ENCODE results near the gene VKORC1. TPM values are rescaled to one million over a fixed set of nuclear protein-coding genes. Genes with fewer than 3 reads are reported as not detected.

The VKORC1 gene
- polyA plus RNA-seq, 2 of the 4 experiments (the other 2 are of a cell fraction), result 94.2 to 101 TPM

DNA sequence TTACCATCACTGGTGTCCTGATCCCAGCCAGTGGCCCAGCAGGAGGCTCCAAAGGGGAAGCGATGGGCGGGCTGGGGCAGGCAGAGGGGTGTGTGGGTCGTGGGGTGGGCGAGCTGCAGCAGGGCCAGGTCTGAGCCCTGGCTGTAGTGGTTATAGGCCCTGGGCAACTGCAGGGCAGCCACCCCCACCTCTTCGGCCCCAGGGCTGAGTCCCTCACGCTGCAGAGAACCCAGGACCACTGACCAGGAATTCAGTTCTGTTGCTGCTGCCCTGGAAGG lies 8.0 kb downstream of the VKORC1 start:
- no peaks in the 10 kb centered on the region for H3K9me3 ChIP-seq
- POLR2A ChIA-PET, result interaction anchor here (2.8 kb wide), 1 partner anchor 13 kb away, joined by 10 read pairs; the partner anchor contains the start of genes ZNF646 and ZNF668
- ATAC-seq (no peak; a peak in 1 of 6 replicates), DNase-seq (ENCODE audit: low read depth in 1 of 2, low spot score in 1 of 2) (no peak), FAIRE-seq (no peak)
- no peak overlapping the region for H3K27ac ChIP-seq
- H3K4me2 ChIP-seq, result no peak overlapping the region
- no peak for TF ChIP-seq MYC (IDR thresholded peaks at IDR 0.05; ENCODE audit: borderline replicate concordance, low read length)
- TF ChIP-seq EP300 (IDR thresholded peaks at IDR 0.05), result no peak
- TF ChIP-seq PBX3 (IDR thresholded peaks at IDR 0.05), result no peak
- no peak for TF ChIP-seq HOXB5 (CRISPR knock-in tag; IDR thresholded peaks at IDR 0.05)
- TF ChIP-seq RNF2 (IDR thresholded peaks at IDR 0.05; ENCODE audit: borderline replicate concordance, low read depth), result no peak
- TF ChIP-seq MAZ (IDR thresholded peaks at IDR 0.05; ENCODE audit: borderline replicate concordance, low read depth, low read length), result no peak
- TF ChIP-seq, protein P1, sequence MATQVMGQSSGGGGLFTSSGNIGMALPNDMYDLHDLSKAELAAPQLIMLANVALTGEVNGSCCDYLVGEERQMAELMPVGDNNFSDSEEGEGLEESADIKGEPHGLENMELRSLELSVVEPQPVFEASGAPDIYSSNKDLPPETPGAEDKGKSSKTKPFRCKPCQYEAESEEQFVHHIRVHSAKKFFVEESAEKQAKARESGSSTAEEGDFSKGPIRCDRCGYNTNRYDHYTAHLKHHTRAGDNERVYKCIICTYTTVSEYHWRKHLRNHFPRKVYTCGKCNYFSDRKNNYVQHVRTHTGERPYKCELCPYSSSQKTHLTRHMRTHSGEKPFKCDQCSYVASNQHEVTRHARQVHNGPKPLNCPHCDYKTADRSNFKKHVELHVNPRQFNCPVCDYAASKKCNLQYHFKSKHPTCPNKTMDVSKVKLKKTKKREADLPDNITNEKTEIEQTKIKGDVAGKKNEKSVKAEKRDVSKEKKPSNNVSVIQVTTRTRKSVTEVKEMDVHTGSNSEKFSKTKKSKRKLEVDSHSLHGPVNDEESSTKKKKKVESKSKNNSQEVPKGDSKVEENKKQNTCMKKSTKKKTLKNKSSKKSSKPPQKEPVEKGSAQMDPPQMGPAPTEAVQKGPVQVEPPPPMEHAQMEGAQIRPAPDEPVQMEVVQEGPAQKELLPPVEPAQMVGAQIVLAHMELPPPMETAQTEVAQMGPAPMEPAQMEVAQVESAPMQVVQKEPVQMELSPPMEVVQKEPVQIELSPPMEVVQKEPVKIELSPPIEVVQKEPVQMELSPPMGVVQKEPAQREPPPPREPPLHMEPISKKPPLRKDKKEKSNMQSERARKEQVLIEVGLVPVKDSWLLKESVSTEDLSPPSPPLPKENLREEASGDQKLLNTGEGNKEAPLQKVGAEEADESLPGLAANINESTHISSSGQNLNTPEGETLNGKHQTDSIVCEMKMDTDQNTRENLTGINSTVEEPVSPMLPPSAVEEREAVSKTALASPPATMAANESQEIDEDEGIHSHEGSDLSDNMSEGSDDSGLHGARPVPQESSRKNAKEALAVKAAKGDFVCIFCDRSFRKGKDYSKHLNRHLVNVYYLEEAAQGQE (IDR thresholded peaks at IDR 0.05), result no peak
- TF ChIP-seq, protein P2, sequence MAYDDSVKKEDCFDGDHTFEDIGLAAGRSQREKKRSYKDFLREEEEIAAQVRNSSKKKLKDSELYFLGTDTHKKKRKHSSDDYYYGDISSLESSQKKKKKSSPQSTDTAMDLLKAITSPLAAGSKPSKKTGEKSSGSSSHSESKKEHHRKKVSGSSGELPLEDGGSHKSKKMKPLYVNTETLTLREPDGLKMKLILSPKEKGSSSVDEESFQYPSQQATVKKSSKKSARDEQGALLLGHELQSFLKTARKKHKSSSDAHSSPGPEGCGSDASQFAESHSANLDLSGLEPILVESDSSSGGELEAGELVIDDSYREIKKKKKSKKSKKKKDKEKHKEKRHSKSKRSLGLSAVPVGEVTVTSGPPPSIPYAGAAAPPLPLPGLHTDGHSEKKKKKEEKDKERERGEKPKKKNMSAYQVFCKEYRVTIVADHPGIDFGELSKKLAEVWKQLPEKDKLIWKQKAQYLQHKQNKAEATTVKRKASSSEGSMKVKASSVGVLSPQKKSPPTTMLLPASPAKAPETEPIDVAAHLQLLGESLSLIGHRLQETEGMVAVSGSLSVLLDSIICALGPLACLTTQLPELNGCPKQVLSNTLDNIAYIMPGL (CRISPR knock-in tag; IDR thresholded peaks at IDR 0.05; ENCODE audit: borderline replicate concordance), result no peak
- no peak for TF ChIP-seq NFE2L2 (conservative IDR thresholded peaks at IDR 0.05; ENCODE audit: low read length)
- TF ChIP-seq NR3C1 (IDR thresholded peaks at IDR 0.05), result no peak
- no peak for TF ChIP-seq CTCF (IDR thresholded peaks at IDR 0.05)
- TF ChIP-seq, protein P3, sequence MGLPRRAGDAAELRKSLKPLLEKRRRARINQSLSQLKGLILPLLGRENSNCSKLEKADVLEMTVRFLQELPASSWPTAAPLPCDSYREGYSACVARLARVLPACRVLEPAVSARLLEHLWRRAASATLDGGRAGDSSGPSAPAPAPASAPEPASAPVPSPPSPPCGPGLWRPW (IDR thresholded peaks at IDR 0.05), result no peak
- no peak for TF ChIP-seq ESRRA (IDR thresholded peaks at IDR 0.05; ENCODE audit: borderline replicate concordance, low read length)
- no peak for TF ChIP-seq TFCP2L1 (CRISPR knock-in tag; IDR thresholded peaks at IDR 0.05)
- no peaks in the 10 kb centered on the region for H3K4me1 ChIP-seq
- CTCF ChIA-PET, result interaction anchor here (1.1 to 3.8 kb wide), 4 partner anchors 56 to 356 kb away, joined by 3 to 17 read pairs (median 6); partner anchors contain the start of genes HSD3B7 and ZNF843
- H3K4me3 ChIP-seq, result no peak overlapping the region
- WGBS (ENCODE audit: missing lambda C conversion rate), result 83% methylated on average over 1 of the region's 6 CpGs

DNA sequence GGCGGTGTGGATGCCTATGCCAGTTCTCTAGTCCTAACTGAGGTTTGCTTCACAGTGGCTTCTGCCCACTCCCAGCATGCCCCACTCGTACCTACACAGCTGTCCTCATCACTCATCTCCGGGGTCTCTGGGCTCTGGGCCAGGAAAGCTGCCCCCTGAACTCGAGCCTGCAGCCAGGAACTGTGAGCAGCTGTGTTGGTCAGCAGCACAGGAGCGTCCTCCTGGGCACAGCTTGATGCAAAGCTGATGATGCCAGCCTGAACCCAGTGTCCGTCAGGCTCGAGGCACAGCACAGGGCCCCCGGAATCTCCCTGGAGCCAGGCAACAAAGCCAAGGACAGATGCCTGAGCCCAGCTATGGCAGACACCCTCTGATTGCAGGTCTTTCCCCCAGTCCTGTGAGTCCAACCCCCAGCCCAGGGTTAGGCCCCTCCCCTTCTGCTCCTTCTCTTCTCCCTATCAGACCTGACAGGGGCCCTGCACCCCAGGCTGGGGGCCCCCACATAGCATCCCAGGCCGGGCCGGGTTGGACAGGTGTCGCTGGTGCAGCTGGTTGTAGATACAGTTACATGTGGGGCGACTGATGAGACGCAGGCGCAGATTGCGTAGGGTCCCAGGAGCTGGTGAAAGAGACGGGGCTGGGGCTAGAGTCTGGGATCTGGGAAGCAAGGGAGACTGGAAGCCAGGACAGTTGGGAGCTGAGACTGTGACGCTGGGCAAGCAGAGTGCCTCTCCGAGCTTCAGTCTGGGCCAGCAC lies 8.5 kb downstream of the VKORC1 start:
- Histone ChIP-seq H3K4me2 (no peak overlapping the region), H3K27ac (no peak overlapping the region), H3K9me3 (no peaks in the 10 kb centered on the region), H3K4me3 (no peak overlapping the region), H3K4me1 (no peaks in the 10 kb centered on the region)
- POLR2A ChIA-PET, result interaction anchor here (2.8 kb wide), 1 partner anchor 12 kb away, joined by 10 read pairs; the partner anchor contains the start of genes ZNF646 and ZNF668
- ATAC-seq (no peak), DNase-seq (ENCODE audit: low read depth in 1 of 2, low spot score in 1 of 2) (no peak), FAIRE-seq (no peak)
- TF ChIP-seq HDAC2 (IDR thresholded peaks at IDR 0.05) (no peak), MAZ (IDR thresholded peaks at IDR 0.05; ENCODE audit: borderline replicate concordance, low read depth, low read length) (no peak), ZSCAN20 (CRISPR knock-in tag; IDR thresholded peaks at IDR 0.05) (no peak), POLR2AphosphoS2 (conservative IDR thresholded peaks at IDR 0.05; ENCODE audit: low read length) (no peak), PBX3 (IDR thresholded peaks at IDR 0.05) (no peak)
- TF ChIP-seq, protein P3 (IDR thresholded peaks at IDR 0.05), result no peak
- TF ChIP-seq, protein P4, sequence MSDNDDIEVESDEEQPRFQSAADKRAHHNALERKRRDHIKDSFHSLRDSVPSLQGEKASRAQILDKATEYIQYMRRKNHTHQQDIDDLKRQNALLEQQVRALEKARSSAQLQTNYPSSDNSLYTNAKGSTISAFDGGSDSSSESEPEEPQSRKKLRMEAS (IDR thresholded peaks at IDR 0.05), result no peak
- CTCF ChIA-PET, result interaction anchor here (1.0 to 3.8 kb wide), 7 partner anchors 10 to 357 kb away, joined by 3 to 17 read pairs (median 5); partner anchors contain the start of genes HSD3B7 and ZNF843
- WGBS (ENCODE audit: missing lambda C conversion rate), result 87% methylated on average over 14 of the region's 18 CpGs
